Vagina (tissue), 2 donors: Measurements from ENCODE around the gene IFI35. TPM values are rescaled to one million over a fixed set of nuclear protein-coding genes. Genes with fewer than 3 reads are reported as not detected.

ENCODE experiments used
- DNase-seq, 2 donors: peaks; one replicate each; pipeline ENCODE4 v3.0.0-alpha.2; 2017; ENCODE audit errors: extremely low spot score in 2 of 2
- H3K27ac ChIP-seq: fragments of 200-600 bp; sonication (generic); one replicate; pipeline ENCODE4 v1.5.1; 2019
- H3K27me3 ChIP-seq: fragments of 200-600 bp; sonication (generic); one replicate; pipeline ENCODE4 v1.5.1; 2019
- H3K36me3 ChIP-seq, 2 donors: fragments of 200-600 bp; sonication (generic); one replicate each; pipeline ENCODE4 v1.5.1; 2017 to 2019
- H3K4me1 ChIP-seq: fragments of 200-600 bp; sonication (generic); one replicate; pipeline ENCODE4 v1.5.1; 2019
- H3K4me3 ChIP-seq, 2 donors: fragments of 200-600 bp; sonication (generic); 1 replicate in 1 of 2; 2 replicates in 1 of 2; pipeline ENCODE4 v1.5.1; 2016 to 2019
- H3K9me3 ChIP-seq: fragments of 200-600 bp; sonication (generic); one replicate; pipeline ENCODE4 v1.5.1; 2019
- POLR2A ChIP-seq, 2 donors: fragments of 450-650 bp; IDR thresholded peaks; one replicate each; pipeline ENCODE4 v1.6.1; 2017; ENCODE audit warnings: antibody characterized with exemption in 2 of 2, mild to moderate bottlenecking in 2 of 2, moderate library complexity in 2 of 2
- POLR2AphosphoS5 ChIP-seq, 2 donors: sonication (generic); formaldehyde crosslinking; IDR thresholded peaks; one replicate each; pipeline ENCODE4 v1.9.0; 2017; ENCODE audit warnings: antibody characterized with exemption in 2 of 2, mild to moderate bottlenecking in 2 of 2, low read depth in 1 of 2; ENCODE audit not compliant: insufficient read depth in 1 of 2
- intact Hi-C: fragments of 100-400 bp; cut with DNase I; formaldehyde crosslinking; loops from one replicate; pipeline ENCODE4 v1.15.1; 2023
- total RNA-seq: library from RNA; depleted of rRNA; stranded (reverse); fragments of >200 nt; gene quantifications from one replicate; pipeline ENCODE4 v1.2.3, GENCODE V29; 2016
- TF ChIP-seq, protein P1 (sequence below), 3 experiments: fragments of 450-650 bp in 2 of 3; fragments of 200-600 bp in 1 of 3; sonication (generic) in 1 of 3; IDR thresholded peaks; one replicate each; pipeline ENCODE4 v1.5.1; 2017 to 2019; ENCODE audit warnings: antibody characterized with exemption in 3 of 3, mild to moderate bottlenecking in 2 of 3, moderate library complexity in 2 of 3

IFI35 gene
- total RNA-seq, 1 donor from 2014 or later, result 15.2 TPM

- intact Hi-C loops, result loop anchor here (2.0 to 10.0 kb wide), 3 partner anchors 103 to 313 kb away; partner anchors contain the start of genes BRCA1 and NBR1
- no peaks in the 10 kb centered on the region for H3K9me3 ChIP-seq
- peaks cover 0 to 11% of the 10 kb centered on the region in 2 donors for H3K36me3 ChIP-seq
- TF ChIP-seq POLR2AphosphoS5 (IDR thresholded peaks at IDR 0.05; ENCODE audit: insufficient read depth in 1 of 2, low read depth in 1 of 2) (peak; percentile 29 to 93), POLR2A (IDR thresholded peaks at IDR 0.05) (peak in 1 of 2 donors; percentile 81)
- TF ChIP-seq, protein P1, sequence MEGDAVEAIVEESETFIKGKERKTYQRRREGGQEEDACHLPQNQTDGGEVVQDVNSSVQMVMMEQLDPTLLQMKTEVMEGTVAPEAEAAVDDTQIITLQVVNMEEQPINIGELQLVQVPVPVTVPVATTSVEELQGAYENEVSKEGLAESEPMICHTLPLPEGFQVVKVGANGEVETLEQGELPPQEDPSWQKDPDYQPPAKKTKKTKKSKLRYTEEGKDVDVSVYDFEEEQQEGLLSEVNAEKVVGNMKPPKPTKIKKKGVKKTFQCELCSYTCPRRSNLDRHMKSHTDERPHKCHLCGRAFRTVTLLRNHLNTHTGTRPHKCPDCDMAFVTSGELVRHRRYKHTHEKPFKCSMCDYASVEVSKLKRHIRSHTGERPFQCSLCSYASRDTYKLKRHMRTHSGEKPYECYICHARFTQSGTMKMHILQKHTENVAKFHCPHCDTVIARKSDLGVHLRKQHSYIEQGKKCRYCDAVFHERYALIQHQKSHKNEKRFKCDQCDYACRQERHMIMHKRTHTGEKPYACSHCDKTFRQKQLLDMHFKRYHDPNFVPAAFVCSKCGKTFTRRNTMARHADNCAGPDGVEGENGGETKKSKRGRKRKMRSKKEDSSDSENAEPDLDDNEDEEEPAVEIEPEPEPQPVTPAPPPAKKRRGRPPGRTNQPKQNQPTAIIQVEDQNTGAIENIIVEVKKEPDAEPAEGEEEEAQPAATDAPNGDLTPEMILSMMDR (IDR thresholded peaks at IDR 0.05), result peak in 1 of 3 experiments; percentile 6
- H3K27ac ChIP-seq, result peak within 1 kb of the TSS; percentile 99
- H3K4me3 ChIP-seq, result peak within 1 kb of the TSS; percentile 100
- H3K4me1 ChIP-seq, result peaks cover 67% of the 10 kb centered on the region
- no peaks in the 10 kb centered on the region for H3K27me3 ChIP-seq
- DNase-seq, result no peak
Observed at GRCh38 chr17:43021741-43022512, 15.3 kb downstream of the IFI35 start, which contains the start of gene VAT1. Gene VAT1 (minus strand): TSS chr17:43022385. CDS start chr17:43022322, 63 bp downstream.

DNA sequence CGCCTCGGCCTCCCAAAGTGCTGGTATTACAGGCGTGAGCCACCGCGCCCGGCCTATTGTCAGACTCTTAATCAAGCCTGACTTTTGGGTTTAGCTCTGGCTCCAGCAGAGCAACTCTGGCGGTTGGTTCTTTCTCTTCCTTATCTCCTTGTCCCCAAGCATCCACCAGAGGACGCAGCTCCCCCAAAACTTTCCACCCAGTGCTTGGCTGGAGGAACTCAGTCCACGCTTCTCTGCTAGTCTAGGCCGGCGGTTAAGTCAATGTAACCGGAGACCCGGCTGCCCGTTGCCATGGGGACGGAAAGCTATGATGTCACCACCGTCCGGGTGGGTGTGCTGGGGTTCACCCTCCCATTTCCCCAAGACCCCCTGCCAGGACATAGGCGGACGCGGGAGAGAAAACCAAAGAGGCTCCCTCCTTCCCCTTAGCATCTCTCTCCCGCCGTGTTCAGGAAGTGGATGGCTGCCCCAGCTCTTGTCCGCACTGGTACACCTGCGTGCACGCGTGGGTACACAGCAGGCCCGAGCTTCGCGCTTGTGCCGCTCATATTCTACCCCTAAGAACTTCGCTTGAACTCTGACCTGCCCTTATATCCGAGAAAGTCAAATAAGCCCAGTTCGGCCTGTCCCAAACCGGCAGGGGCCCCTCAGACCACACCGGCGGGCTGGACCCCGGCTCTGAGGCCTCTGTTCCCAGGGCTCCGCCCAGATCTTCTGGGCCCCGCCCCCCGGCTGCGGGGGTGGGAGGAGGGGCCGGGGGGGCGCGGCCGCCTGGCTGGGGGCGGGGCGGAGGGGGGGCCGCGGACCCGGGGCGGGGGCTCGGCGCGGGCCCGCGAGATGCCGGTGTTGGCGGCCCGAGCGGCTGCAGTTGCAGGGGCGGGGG lies 18.1 kb downstream of the IFI35 start, which contains the start of gene RND2:
Gene RND2, plus strand, starts transcription at position 825 of the 883 bp plus-strand sequence. CDS start 117 bp downstream, outside the sequence.
- no peaks in the 10 kb centered on the region for H3K36me3 ChIP-seq
- no peaks in the 10 kb centered on the region for H3K9me3 ChIP-seq
- H3K4me1 ChIP-seq, result peaks cover 54% of the 10 kb centered on the region
- H3K4me3 ChIP-seq, result peak within 1 kb of the TSS; percentile 57 to 78
- intact Hi-C loops, result loop anchor here (10.0 kb wide), 2 partner anchors 100 to 310 kb away; partner anchors contain the start of gene BRCA1
- DNase-seq, result peak in 1 of 2 donors; percentile 97
- no peaks in the 10 kb centered on the region for H3K27me3 ChIP-seq
- peak in 1 of 2 donors; percentile 61 for TF ChIP-seq POLR2A (IDR thresholded peaks at IDR 0.05)
- TF ChIP-seq, protein P1 (IDR thresholded peaks at IDR 0.05), result peak; percentile 33 to 73 (median 47)
- peak in 1 of 2 donors; percentile 89 for TF ChIP-seq POLR2AphosphoS5 (IDR thresholded peaks at IDR 0.05; ENCODE audit: insufficient read depth in 1 of 2, low read depth in 1 of 2)
- peak within 1 kb of the TSS; percentile 85 for H3K27ac ChIP-seq

DNA sequence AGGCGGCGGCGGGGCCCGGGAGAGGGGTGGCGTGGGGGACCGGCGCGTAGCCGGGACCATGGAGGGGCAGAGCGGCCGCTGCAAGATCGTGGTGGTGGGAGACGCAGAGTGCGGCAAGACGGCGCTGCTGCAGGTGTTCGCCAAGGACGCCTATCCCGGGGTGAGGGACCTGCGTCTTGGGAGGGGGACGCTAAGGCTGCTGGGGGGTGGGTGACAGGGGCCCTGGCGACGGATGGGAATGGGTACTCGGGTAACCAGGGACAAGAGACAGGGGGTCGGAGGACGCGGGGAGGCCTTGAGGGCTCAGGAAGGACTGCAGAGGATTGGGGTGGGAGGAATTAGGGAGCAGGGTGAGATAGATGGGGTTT lies 18.7 kb downstream of the IFI35 start:
- peak overlapping the region; percentile 85 for H3K27ac ChIP-seq
- H3K4me1 ChIP-seq, result peaks cover 48% of the 10 kb centered on the region
- intact Hi-C loops, result loop anchor here (10.0 kb wide), 2 partner anchors 100 to 310 kb away; partner anchors contain the start of gene BRCA1
- no peaks in the 10 kb centered on the region for H3K27me3 ChIP-seq
- H3K9me3 ChIP-seq, result no peaks in the 10 kb centered on the region
- H3K36me3 ChIP-seq, result no peaks in the 10 kb centered on the region
- DNase-seq, result no peak
- TF ChIP-seq, protein P1 (IDR thresholded peaks at IDR 0.05), result no peak
- TF ChIP-seq POLR2A (IDR thresholded peaks at IDR 0.05) (no peak), POLR2AphosphoS5 (IDR thresholded peaks at IDR 0.05; ENCODE audit: insufficient read depth in 1 of 2, low read depth in 1 of 2) (no peak)
- H3K4me3 ChIP-seq, result peak overlapping the region; percentile 57 to 78

DNA sequence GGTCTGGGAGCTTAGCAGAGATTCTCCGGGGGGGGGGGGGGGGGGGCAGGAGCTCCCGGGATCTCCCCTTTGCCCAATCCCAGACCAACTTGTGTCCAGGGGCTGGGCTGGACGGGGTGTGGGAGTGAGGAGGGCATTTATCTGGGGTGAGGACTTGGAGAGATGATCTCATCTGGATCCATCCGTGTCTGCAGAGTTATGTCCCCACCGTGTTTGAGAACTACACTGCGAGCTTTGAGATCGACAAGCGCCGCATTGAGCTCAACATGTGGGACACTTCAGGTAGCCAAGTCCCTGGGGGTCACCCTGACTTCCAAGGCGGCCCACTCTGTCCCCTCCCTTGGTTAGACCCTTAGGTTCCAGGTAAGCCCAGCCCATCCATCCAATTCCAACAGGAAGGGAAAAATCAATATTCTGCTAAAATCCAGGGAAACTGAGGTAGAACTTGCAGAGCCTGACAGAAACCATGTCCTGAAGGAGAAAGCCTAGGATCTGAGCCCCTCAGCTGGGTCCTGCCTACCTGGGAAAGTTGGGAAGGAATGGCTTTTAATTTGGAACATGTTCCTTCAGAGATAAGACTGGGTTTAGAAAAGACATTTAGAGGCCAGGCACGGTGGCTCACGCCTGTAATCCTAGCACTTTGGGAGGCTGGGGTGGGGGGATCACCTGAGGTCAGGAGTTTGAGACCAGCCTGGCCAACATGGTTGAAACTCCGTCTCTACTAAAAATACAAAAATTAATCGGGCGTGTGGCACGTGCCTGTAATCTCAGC lies 19.4 kb downstream of the IFI35 start:
- Histone ChIP-seq H3K9me3 (no peaks in the 10 kb centered on the region), H3K36me3 (no peaks in the 10 kb centered on the region), H3K27ac (peak overlapping the region; percentile 85), H3K27me3 (no peaks in the 10 kb centered on the region), H3K4me3 (peak overlapping the region; percentile 57 to 78), H3K4me1 (peaks cover 43% of the 10 kb centered on the region)
- no peak for TF ChIP-seq POLR2AphosphoS5 (IDR thresholded peaks at IDR 0.05; ENCODE audit: insufficient read depth in 1 of 2, low read depth in 1 of 2)
- TF ChIP-seq, protein P1 (IDR thresholded peaks at IDR 0.05), result no peak
- no peak for TF ChIP-seq POLR2A (IDR thresholded peaks at IDR 0.05)
- no peak for DNase-seq
- intact Hi-C loops, result loop anchor here (10.0 kb wide), 2 partner anchors 99 to 309 kb away; partner anchors contain the start of gene BRCA1
